Amniotic stem cell (primary cell): ENCODE measurements around the gene IAPP.
"Not testable (repeated sequence)": the region's sequence is repeated elsewhere in the genome, so short reads cannot be mapped to it uniquely, and the experiment has no call there.

ENCODE experiments used
- DNase-seq: peaks from one replicate; lab custom pipeline; 2025; lab: John Stamatoyannopoulos, UW

IAPP gene

GRCh38 chr12:21379218-21379617, 6.5 kb downstream of the IAPP start:
- DNase-seq: no peak

- not testable (repeated sequence) for DNase-seq
Measured at GRCh38 chr12:21381320-21381719, 8.6 kb downstream of the IAPP start.

- DNase-seq: no peak
Measured at GRCh38 chr12:21384261-21384660, 11.6 kb downstream of the IAPP start.

GRCh38 chr12:21387174-21387573, 14.5 kb downstream of the IAPP start:
- no peak for DNase-seq

DNA sequence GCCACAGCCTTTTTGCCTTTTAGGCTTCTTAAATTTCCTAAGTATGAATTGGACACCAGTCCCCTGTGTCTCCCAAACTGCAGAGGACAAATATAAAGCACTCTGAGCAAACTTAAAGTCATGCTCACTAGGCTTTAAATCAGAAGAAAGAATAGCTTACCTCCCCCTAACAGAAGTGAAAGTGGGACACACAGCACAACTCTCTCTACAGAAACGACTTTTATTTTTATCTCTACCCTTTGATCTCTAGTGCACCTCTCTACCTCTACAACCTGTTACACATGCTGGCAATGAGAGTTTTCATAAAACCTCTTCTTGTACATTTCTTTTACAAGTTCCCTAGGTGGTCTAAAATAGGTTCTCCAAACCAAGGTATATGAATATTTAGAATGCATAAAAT, 19.7 kb downstream of the IAPP start:
- DNase-seq: no peak

DNA sequence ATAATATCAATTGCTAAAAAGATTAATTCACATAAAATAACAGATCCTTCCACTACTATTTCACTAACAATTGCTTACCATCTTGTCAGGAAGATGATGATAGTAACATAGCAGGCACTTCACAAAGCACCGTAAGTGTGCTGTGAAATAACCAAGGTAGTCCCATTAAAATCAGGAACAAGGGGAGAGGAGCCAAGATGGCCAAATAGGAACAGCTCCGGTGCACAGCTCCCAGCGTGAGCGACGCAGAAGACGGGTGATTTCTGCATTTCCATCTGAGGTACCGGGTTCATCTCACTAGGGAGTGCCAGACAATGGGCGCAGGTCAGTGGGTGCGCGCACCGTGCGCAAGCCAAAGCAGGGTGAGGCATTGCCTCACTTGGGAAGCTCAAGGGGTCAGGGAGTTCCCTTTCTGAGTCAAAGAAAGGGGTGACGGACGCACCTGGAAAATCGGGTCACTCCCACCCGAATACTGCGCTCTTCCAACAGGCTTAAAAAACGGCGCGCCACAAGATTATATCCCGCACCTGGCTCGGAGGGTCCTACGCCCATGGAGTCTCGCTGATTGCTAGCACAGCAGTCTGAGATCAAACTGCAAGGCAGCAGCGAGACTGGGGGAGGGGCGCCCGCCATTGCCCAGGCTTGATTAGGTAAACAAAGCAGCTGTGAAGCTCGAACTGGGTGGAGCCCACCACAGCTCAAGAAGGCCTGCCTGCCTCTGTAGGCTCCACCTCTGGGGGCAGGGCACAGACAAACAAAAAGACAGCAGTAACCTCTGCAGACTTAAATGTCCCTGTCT, 22.3 kb downstream of the IAPP start:
- DNase-seq: not testable (repeated sequence)

DNA sequence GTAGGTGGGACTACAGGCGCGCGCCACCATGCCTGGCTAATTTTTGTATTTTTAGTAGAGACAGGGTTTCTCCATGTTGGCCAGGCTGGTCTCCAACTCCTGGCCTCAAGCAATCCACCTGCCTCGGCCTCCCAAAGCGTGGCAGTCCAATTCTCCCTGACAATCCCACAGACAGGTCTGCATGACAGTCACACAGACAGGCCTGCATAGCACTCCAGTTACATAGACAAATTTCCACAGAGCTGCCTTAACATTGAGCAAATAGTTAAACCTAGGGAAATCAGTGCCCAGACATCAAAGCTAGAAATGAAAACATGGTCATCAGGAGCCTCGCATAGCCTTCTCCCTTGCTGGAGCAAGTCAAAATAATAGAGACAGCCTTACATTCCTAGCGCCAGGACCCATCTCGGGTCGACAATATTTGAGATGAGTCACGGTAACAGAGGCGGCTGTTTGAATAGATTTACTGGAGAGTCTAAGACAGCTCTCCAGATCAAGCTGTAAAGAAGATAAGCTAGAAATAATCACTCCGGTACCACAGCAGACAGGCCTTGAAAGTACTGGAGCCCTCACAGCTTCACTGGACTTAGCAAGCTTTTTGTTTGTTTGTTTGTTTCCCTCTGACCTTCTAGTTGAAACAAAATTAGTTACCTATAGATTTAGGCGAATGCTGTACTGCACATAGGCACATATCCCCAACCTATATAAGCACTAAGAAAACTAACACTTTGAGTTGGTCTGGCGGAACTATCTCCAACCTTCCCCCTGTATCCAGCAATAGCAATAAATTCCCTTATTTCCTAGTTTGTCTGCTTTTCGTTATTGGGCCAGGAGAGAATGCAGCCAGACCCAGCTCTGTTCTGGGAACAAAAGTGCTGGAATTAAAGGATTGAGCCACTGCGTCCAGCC, 40.9 kb downstream of the IAPP start:
- DNase-seq: no peak

GRCh38 chr12:21416511-21417121, 43.9 kb downstream of the IAPP start:
- DNase-seq: no peak

DNA sequence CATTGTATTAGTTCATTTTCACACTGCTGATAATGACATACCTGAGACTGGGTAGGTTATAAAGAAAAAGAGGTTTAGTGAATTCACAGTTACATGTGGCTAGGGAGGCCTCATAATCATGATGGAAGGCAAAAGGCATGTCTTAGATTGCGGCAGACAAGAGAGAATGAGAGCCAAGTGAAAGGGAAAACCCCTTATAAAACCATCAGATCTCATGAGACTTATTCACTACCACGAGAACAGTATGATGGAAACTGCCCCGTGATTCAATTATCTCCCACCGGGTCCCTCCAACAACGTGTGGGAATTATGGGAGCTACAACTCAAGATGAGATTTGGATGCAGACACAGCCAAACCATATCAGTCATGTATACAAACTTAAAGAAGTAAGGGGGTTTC, 45.7 kb downstream of the IAPP start:
- not testable (repeated sequence) for DNase-seq

DNA sequence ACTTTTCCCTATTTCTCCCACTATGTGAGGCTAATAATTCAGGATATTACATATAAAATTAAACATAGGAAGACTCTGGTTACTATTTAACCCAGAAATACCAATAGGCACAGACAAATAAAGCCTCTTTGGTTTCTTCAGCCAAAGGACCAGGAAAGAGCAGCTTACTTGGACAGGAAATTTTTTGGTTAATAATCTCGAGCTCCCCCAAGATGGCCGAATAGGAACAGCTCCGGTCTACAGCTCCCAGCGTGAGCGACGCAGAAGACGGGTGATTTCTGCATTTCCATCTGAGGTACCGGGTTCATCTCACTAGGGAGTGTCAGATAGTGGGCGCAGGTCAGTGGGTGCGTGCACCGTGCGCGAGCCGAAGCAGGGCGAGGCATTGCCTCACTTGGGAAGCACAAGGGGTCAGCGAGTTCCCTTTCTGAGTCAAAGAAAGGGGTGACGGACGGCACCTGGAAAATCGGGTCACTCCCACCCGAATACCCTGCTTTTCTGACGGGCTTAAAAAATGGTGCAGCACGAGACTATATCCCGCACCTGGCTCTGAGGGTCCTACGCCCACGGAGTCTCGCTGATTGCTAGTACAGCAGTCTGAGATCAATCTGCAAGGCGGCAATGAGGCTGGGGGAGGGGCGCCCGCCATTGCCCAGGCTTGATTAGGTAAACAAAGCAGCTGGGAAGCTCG, 46.5 kb downstream of the IAPP start:
- not testable (repeated sequence) for DNase-seq

GRCh38 chr12:21428241-21428640, 55.5 kb downstream of the IAPP start:
- DNase-seq: no peak
